Measurements from ENCODE around the gene PCDHA6. TPM values are rescaled to one million over a fixed set of nuclear protein-coding genes. Genes with fewer than 3 reads are reported as not detected.
"Not testable (repeated sequence)": the region's sequence is repeated elsewhere in the genome, so short reads cannot be mapped to it uniquely, and the experiment has no call there.

Gene PCDHA6
- total RNA-seq: under 1 TPM in 3 of 4 donors, not detected in 1; 0.55 to 0.89 (median 0.56) TPM

DNA sequence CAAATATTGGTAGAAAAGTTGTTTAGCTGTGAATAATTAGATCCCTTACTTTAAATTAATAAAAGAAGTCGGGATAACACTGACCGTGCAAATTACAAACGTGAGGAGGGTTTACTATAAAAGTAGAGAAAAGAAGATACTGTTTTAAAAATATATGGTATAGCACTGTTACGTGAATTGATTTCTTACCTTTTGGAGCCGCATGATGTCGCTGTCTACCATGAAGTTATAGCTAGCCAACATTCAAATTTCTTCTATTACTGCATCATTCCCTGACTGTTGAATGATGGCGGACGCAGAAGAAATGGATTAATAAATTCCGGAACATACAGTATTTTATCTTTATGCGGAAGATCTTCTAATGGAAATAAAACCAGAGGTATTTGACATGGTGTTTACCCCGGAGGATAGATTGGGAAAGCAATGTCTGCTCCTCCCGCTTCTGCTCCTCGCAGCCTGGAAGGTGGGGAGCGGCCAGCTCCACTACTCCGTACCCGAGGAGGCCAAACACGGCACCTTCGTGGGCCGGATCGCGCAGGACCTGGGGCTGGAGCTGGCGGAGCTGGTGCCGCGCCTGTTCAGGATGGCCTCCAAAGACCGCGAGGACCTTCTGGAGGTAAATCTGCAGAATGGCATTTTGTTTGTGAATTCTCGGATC, at the start of gene PCDHA6:
TSS of gene PCDHA6 (plus strand) at position 257 of the 658 bp plus-strand sequence. CDS start at position 389, 132 bp downstream.
- TF ChIP-seq POLR2AphosphoS5 (IDR thresholded peaks at IDR 0.05) (no peak), CTCF (IDR thresholded peaks at IDR 0.05) (no peak), EP300 (IDR thresholded peaks at IDR 0.05) (no peak), POLR2A (IDR thresholded peaks at IDR 0.05) (no peak)
- peak within 1 kb of the TSS; percentile 6 for H3K4me3 ChIP-seq
- H3K27ac ChIP-seq: no peak within 1 kb of the TSS
- H3K27me3 ChIP-seq: peaks cover 9% of the 10 kb centered on the region
- H3K36me3 ChIP-seq: no peaks in the 10 kb centered on the region
- 16% methylated on average over 26 of the region's 27 CpGs for WGBS
- H3K4me1 ChIP-seq: no peaks in the 10 kb centered on the region
- H3K9me3 ChIP-seq: peaks cover 35% of the 10 kb centered on the region
- DNase-seq (ENCODE audit: low spot score in 2 of 2): no peak

DNA sequence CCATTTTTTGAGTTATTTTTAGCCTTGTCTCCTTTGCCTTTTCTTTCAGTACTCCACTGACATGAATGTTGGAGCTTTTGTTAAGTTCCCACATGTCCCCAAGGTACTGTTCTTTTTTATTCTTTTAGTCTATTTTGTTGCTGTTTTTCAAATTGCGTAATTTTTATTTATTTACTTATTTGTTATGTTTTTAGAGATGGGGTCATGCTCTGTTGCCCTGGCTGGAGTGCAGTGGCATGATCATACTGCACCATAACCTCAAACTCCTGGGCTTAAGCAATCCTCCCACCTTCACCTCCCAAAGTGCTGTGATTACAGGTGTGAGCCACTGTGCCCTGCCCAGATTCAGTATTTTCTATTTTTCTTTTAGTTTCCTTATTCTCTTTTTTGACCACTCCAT, 47.2 kb upstream of the PCDHA6 start:
- Histone ChIP-seq H3K4me3 (no peak overlapping the region), H3K27me3 (no peaks in the 10 kb centered on the region), H3K27ac (no peak overlapping the region), H3K36me3 (no peaks in the 10 kb centered on the region), H3K4me1 (no peaks in the 10 kb centered on the region), H3K9me3 (peaks cover 16% of the 10 kb centered on the region)
- no peak for DNase-seq (ENCODE audit: low spot score in 2 of 2)
- 94% methylated on average over 1 of the region's 1 CpG for WGBS
- TF ChIP-seq POLR2A (IDR thresholded peaks at IDR 0.05) (no peak), POLR2AphosphoS5 (IDR thresholded peaks at IDR 0.05) (no peak), EP300 (IDR thresholded peaks at IDR 0.05) (no peak), CTCF (IDR thresholded peaks at IDR 0.05) (no peak)

GRCh38 chr5:140785905-140786686, 41.7 kb upstream of the PCDHA6 start, which contains the start of gene PCDHA1:
TSS of gene PCDHA1 (plus strand) at chr5:140786140.
- 46% methylated on average over 29 of the region's 29 CpGs for WGBS
- Histone ChIP-seq H3K27ac (no peak within 1 kb of the TSS), H3K27me3 (peaks cover 22% of the 10 kb centered on the region), H3K4me1 (no peaks in the 10 kb centered on the region), H3K4me3 (no peak within 1 kb of the TSS), H3K36me3 (no peaks in the 10 kb centered on the region), H3K9me3 (peaks cover 24% of the 10 kb centered on the region)
- no peak for DNase-seq (ENCODE audit: low spot score in 2 of 2)
- no peak for TF ChIP-seq CTCF (IDR thresholded peaks at IDR 0.05)
- TF ChIP-seq POLR2A (IDR thresholded peaks at IDR 0.05): no peak
- TF ChIP-seq EP300 (IDR thresholded peaks at IDR 0.05): no peak
- no peak for TF ChIP-seq POLR2AphosphoS5 (IDR thresholded peaks at IDR 0.05)

DNA sequence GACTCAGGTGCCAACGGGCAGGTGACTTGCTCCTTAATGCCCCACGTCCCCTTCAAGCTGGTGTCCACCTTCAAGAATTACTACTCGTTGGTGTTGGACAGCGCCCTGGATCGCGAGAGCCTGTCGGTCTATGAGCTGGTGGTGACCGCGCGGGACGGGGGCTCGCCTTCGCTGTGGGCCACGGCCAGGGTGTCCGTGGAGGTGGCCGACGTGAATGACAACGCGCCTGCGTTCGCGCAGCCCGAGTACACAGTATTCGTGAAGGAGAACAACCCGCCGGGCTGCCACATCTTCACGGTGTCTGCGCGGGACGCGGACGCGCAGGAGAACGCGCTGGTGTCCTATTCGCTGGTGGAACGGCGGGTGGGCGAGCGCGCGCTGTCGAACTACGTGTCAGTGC, 40.3 kb upstream of the PCDHA6 start:
- Histone ChIP-seq H3K27me3 (peaks cover 22% of the 10 kb centered on the region), H3K9me3 (peaks cover 24% of the 10 kb centered on the region)
- not testable (repeated sequence) for DNase-seq (ENCODE audit: low spot score in 2 of 2); H3K36me3 ChIP-seq; H3K27ac ChIP-seq; H3K4me1 ChIP-seq; H3K4me3 ChIP-seq
- 68% methylated on average over 20 of the region's 44 CpGs for WGBS

- WGBS: 49% methylated on average over 6 of the region's 70 CpGs
- H3K4me3 ChIP-seq; H3K36me3 ChIP-seq; DNase-seq (ENCODE audit: low spot score in 2 of 2); H3K4me1 ChIP-seq; H3K27ac ChIP-seq: not testable (repeated sequence)
- H3K27me3 ChIP-seq: peaks cover 22% of the 10 kb centered on the region
- H3K9me3 ChIP-seq: peaks cover 24% of the 10 kb centered on the region
Observed at GRCh38 chr5:140787849-140788504, 39.8 kb upstream of the PCDHA6 start.

- peaks cover 27% of the 10 kb centered on the region for H3K9me3 ChIP-seq
- DNase-seq (ENCODE audit: low spot score in 2 of 2): no peak
- no peak overlapping the region for H3K4me3 ChIP-seq
- H3K27ac ChIP-seq: no peak overlapping the region
- TF ChIP-seq POLR2A (IDR thresholded peaks at IDR 0.05): no peak
- no peak for TF ChIP-seq POLR2AphosphoS5 (IDR thresholded peaks at IDR 0.05)
- no peak for TF ChIP-seq CTCF (IDR thresholded peaks at IDR 0.05)
- TF ChIP-seq EP300 (IDR thresholded peaks at IDR 0.05): no peak
- H3K27me3 ChIP-seq: peaks cover 23% of the 10 kb centered on the region
- 42% methylated on average over 2 of the region's 2 CpGs for WGBS
- H3K36me3 ChIP-seq: no peaks in the 10 kb centered on the region
- H3K4me1 ChIP-seq: no peaks in the 10 kb centered on the region
Observed at GRCh38 chr5:140791089-140791488, 36.7 kb upstream of the PCDHA6 start.
